Measurements from ENCODE around the gene KLRC4. TPM values are rescaled to one million over a fixed set of nuclear protein-coding genes. Genes with fewer than 3 reads are reported as not detected.
"Not testable (repeated sequence)": the region's sequence is repeated elsewhere in the genome, so short reads cannot be mapped to it uniquely, and the experiment has no call there.

Gene KLRC4
- total RNA-seq, 2 donors from 2014 or later = not detected

DNA sequence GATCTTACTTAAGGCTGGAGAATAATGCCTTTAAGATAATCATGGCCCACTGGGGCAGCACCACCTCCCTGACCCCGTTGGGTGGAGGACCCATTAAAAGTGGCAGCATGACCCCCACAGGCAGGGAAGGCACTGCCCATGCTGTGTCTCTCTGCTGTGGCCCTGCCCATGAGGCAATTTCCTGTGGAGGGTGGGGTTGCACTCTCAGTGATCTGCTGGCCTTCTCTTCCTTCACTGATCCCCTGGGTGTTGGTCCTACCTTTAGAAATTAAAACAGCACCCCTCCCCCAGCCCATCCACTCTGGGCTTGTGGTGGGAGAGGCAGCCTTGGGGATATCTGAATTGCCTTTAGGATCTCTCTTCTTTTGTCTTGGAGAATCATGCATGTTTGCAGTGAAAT lies 37.0 kb downstream of the KLRC4 start:
- H3K4me3 ChIP-seq = no peak overlapping the region
- no peaks in the 10 kb centered on the region for H3K27me3 ChIP-seq
- H3K9me3 ChIP-seq = no peaks in the 10 kb centered on the region
- intact Hi-C loops (cut with DNase I) = no loop called here
- TF ChIP-seq POLR2A (IDR thresholded peaks at IDR 0.05) (no peak), CTCF (IDR thresholded peaks at IDR 0.05) (no peak)
- peak overlapping the region in 1 of 4 donors; percentile 8 for H3K27ac ChIP-seq
- 29% methylated on average over 1 of the region's 1 CpG; no CpG with 5 or more reads in 1 of the 2 donors for WGBS, 2 donors
- H3K36me3 ChIP-seq (replicated peaks in 1 of 2; ENCODE audit: insufficient read depth in 1 of 2, low read depth in 2 of 2) = no peaks in the 10 kb centered on the region
- DNase-seq (no peak), ATAC-seq (no peak)
- H3K4me1 ChIP-seq = peaks cover 5% of the 10 kb centered on the region

DNA sequence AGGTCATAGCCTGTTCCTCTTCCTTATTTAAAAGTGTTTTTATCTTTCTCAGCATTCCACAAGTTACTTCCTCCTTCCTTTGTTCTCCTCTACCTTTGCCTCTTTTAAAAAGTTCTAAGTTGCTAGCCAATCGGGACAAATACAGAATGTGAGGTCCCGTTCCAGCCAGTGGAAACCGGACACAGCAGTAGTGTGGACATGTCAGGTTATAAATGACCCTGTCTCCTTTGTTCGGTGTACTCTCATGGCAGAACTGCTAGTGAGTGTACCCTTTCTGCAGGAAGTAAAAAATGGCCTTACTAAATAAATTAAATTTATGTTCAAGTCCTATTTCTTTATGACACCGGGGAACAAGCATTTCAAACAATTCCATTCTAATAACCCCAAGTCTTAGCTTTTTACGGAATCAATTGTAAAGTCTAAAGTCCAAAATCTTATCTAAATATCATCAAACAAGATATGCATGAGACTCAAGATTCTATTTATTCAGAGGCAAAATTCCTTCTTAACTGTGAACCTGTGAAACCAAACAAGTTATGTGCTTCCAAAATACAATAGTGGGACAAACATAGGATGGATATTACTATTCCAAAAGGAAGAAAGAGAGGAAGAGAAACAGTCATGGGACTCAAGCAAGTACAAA lies 37.5 kb downstream of the KLRC4 start:
- H3K4me3 ChIP-seq; intact Hi-C loops (cut with DNase I); H3K4me1 ChIP-seq; H3K36me3 ChIP-seq (replicated peaks in 1 of 2; ENCODE audit: insufficient read depth in 1 of 2, low read depth in 2 of 2); DNase-seq; H3K27me3 ChIP-seq; ATAC-seq; H3K9me3 ChIP-seq: not testable (repeated sequence)
- peak overlapping the region in 2 of 4 donors; percentile 8 to 38 for H3K27ac ChIP-seq
- 30 to 46% methylated on average over 6 of the region's 6 CpGs for WGBS, 2 donors

- no peak overlapping the region for H3K4me3 ChIP-seq
- WGBS, 2 donors = 86 to 91% methylated on average over 8 of the region's 8 CpGs
- H3K27ac ChIP-seq = no peak overlapping the region
- H3K27me3 ChIP-seq = no peaks in the 10 kb centered on the region
- ATAC-seq (no peak), DNase-seq (no peak)
- H3K9me3 ChIP-seq = no peaks in the 10 kb centered on the region
- intact Hi-C loops (cut with DNase I) = no loop called here
- TF ChIP-seq CTCF (IDR thresholded peaks at IDR 0.05) (no peak), POLR2A (IDR thresholded peaks at IDR 0.05) (no peak)
- no peaks in the 10 kb centered on the region for H3K36me3 ChIP-seq (replicated peaks in 1 of 2; ENCODE audit: insufficient read depth in 1 of 2, low read depth in 2 of 2)
- H3K4me1 ChIP-seq = peaks cover 27% of the 10 kb centered on the region
These were observed 39.8 kb downstream of the KLRC4 start for GRCh38 chr12:10369557-10370415.

DNA sequence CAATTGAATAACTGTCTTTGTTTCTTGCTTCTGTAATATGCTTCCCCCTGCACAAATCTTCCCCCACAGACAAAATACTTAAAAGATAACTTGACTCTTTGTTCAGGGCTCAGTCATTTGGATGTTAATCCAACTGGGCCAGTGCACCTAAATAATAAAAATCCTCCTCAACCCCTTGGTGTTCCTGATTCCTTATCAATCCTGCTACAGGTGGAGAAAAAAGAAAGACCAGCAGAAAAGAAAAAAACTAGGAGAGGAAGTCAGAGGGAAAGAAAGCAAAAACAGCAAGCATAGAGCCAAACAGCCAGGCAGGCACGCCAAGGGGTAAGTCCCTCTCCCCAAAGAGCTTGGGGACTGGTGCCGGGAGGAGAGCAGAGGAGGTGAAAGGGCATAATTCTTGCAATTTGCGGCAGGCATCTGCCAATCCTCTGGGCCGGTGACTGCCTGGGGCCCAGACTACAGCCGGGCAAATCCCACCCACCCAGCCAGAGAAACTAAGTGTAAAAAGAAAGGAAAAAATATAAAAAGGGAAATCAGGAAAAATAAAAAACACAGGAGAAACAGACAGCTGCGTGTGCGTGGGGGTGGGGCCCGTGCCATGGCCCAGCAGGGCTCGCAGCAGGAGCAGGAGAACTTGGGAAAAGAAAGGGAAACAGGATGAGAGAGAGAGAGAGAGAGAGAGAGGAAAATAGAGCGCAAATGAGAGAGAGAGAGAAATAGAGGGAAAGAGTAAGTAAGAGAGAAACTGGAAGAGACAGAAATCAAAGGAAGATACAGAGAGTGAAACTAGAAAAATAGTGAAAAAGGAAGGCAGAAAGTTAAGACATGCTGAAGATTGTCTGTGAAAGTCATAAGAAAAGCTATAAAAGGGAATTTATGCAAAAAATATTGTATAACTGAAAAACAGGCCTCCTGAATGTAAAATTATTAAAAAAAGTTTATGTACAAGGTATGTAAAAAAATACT lies 41.1 kb downstream of the KLRC4 start:
- Histone ChIP-seq H3K36me3 (replicated peaks in 1 of 2; ENCODE audit: insufficient read depth in 1 of 2, low read depth in 2 of 2) (no peaks in the 10 kb centered on the region), H3K27me3 (no peaks in the 10 kb centered on the region), H3K9me3 (no peaks in the 10 kb centered on the region), H3K4me1 (peaks cover 27% of the 10 kb centered on the region), H3K4me3 (no peak overlapping the region), H3K27ac (no peak overlapping the region)
- DNase-seq (no peak), ATAC-seq (no peak)
- TF ChIP-seq CTCF (IDR thresholded peaks at IDR 0.05) = no peak
- TF ChIP-seq POLR2A (IDR thresholded peaks at IDR 0.05) = no peak
- WGBS, 2 donors = 96% methylated on average over 10 of the region's 10 CpGs
- intact Hi-C loops (cut with DNase I) = no loop called here

- 70 to 75% methylated on average over 4 of the region's 4 CpGs for WGBS, 2 donors
- H3K4me3 ChIP-seq; intact Hi-C loops (cut with DNase I); ATAC-seq; H3K27ac ChIP-seq; H3K36me3 ChIP-seq (replicated peaks in 1 of 2; ENCODE audit: insufficient read depth in 1 of 2, low read depth in 2 of 2); H3K27me3 ChIP-seq; H3K9me3 ChIP-seq; DNase-seq: not testable (repeated sequence)
- H3K4me1 ChIP-seq = peaks cover 27% of the 10 kb centered on the region
These were observed 41.8 kb downstream of the KLRC4 start for GRCh38 chr12:10367714-10368113.
